Astrocyte (in vitro differentiated cells and primary cell): Measurements from ENCODE around the gene DAPP1. TPM values are rescaled to one million over a fixed set of nuclear protein-coding genes. Genes with fewer than 3 reads are reported as not detected.

Source experiments
- DNase-seq: peaks from one replicate; pipeline ENCODE4 v3.0.0-alpha.2; 2010; ENCODE audit warnings: low read depth
- FAIRE-seq: peaks from 2 replicates; lab custom pipeline; 2011; peaks lifted over from hg19 to GRCh38; lab: Jason Lieb, UNC
- H2AFZ ChIP-seq: 2 replicates; pipeline ENCODE4 v1.6.0; 2012; ENCODE audit warnings: low read depth, low read length, inconsistent platforms
- H3K27ac ChIP-seq: 2 replicates; pipeline ENCODE4 v1.5.1; 2011; ENCODE audit warnings: low read depth, low read length, inconsistent platforms
- H3K27me3 ChIP-seq: 2 replicates; pipeline ENCODE4 v1.6.0; 2011; ENCODE audit warnings: low read length, inconsistent platforms; ENCODE audit not compliant: insufficient read depth
- H3K36me3 ChIP-seq: 2 replicates; pipeline ENCODE4 v1.5.1; 2011; ENCODE audit warnings: low read length, inconsistent platforms; ENCODE audit not compliant: insufficient read depth
- H3K4me1 ChIP-seq: 2 replicates; pipeline ENCODE4 v1.5.1; 2011; ENCODE audit warnings: low read length, inconsistent platforms; ENCODE audit not compliant: insufficient read depth
- H3K4me2 ChIP-seq: 2 replicates; pipeline ENCODE4 v1.6.0; 2012; ENCODE audit warnings: low read length, inconsistent platforms
- H3K4me3 ChIP-seq: 2 replicates; pipeline ENCODE4 v1.5.1; 2011; ENCODE audit warnings: low read depth, mild to moderate bottlenecking, low read length, inconsistent platforms; ENCODE audit not compliant: insufficient read depth
- H3K79me2 ChIP-seq: 2 replicates; pipeline ENCODE4 v1.6.0; 2012; ENCODE audit warnings: mild to moderate bottlenecking, low read length, inconsistent platforms; ENCODE audit not compliant: insufficient read depth
- H3K9ac ChIP-seq: 2 replicates; pipeline ENCODE4 v1.6.0; 2012; ENCODE audit warnings: mild to moderate bottlenecking, low read length, inconsistent platforms
- H3K9me3 ChIP-seq: 2 replicates; pipeline ENCODE4 v1.5.1; 2012; ENCODE audit warnings: low read depth, mild to moderate bottlenecking, low read length, inconsistent platforms; ENCODE audit not compliant: insufficient read depth
- H4K20me1 ChIP-seq: 2 replicates; pipeline ENCODE4 v1.6.0; 2012; ENCODE audit warnings: low read length, inconsistent platforms; ENCODE audit not compliant: insufficient read depth
- H3K27ac Mint-ChIP-seq: one replicate; pipeline ENCODE4 v1.8.0; 2021; ENCODE audit warnings: mild to moderate bottlenecking, mixed read lengths; ENCODE audit not compliant: unreplicated experiment
- H3K27me3 Mint-ChIP-seq: one replicate; pipeline ENCODE4 v1.8.0; 2021; ENCODE audit warnings: low read depth, mixed read lengths; ENCODE audit not compliant: unreplicated experiment
- H3K36me3 Mint-ChIP-seq: one replicate; pipeline ENCODE4 v1.8.0; 2021; ENCODE audit warnings: low read depth, mixed read lengths; ENCODE audit not compliant: unreplicated experiment
- H3K4me1 Mint-ChIP-seq: one replicate; pipeline ENCODE4 v1.8.0; 2021; ENCODE audit warnings: low read depth, mixed read lengths; ENCODE audit not compliant: unreplicated experiment
- H3K4me3 Mint-ChIP-seq: one replicate; pipeline ENCODE4 v1.8.0; 2021; ENCODE audit warnings: mild to moderate bottlenecking, moderate library complexity, mixed read lengths; ENCODE audit not compliant: unreplicated experiment
- H3K9me3 Mint-ChIP-seq: one replicate; pipeline ENCODE4 v1.8.0; 2021; ENCODE audit warnings: mild to moderate bottlenecking, mixed read lengths; ENCODE audit not compliant: unreplicated experiment
- EZH2 ChIP-seq: IDR thresholded peaks from 2 replicates; pipeline ENCODE4 v1.6.1; 2012; ENCODE audit warnings: mild to moderate bottlenecking, low read length, inconsistent platforms; ENCODE audit not compliant: insufficient read depth
- total RNA-seq: library from RNA; stranded (reverse); gene quantifications from 2 replicates; pipeline ENCODE4 v1.2.1, GENCODE V29; 2021
- TF ChIP-seq, protein P1 (sequence below): IDR thresholded peaks from 2 replicates; pipeline ENCODE4 v1.5.1; 2011; ENCODE audit warnings: low read depth, mild to moderate bottlenecking, inconsistent platforms, low read length, moderate library complexity; ENCODE audit not compliant: insufficient read depth

Gene DAPP1
- total RNA-seq, 1 donor from 2014 or later: 0.59 TPM

DNA sequence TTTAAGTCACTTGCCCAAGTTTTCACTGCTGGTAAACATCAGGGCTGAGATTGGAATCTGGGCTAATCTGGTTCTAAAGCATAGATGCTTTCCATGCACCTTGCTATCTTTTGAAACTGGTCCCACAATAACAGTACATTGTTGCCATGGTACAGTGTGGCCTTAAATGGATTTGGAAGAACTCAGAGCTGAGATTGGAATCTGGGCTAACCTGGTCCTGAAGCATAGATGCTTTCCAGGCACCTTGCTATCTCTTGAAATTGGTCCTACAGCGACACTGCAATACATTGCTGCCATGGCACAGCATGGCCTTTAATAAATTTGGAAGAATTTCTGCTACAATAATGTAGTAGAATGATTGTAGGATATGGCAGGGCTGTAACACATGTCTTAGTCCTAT is 28.6 kb downstream of the DAPP1 start:
- Mint-ChIP-seq H3K9me3 (no peaks in the 10 kb centered on the region), H3K4me3 (no peak overlapping the region), H3K27ac (no peak overlapping the region), H3K27me3 (peaks cover 1% of the 10 kb centered on the region), H3K4me1 (peaks cover 7% of the 10 kb centered on the region), H3K36me3 (no peaks in the 10 kb centered on the region)
- no peaks in the 10 kb centered on the region for H4K20me1 ChIP-seq
- no peaks in the 10 kb centered on the region for H3K9me3 ChIP-seq
- no peaks in the 10 kb centered on the region for H3K27me3 ChIP-seq
- H3K36me3 ChIP-seq: no peaks in the 10 kb centered on the region
- H3K9ac ChIP-seq: no peak overlapping the region
- H3K27ac ChIP-seq: no peak overlapping the region
- H2AFZ ChIP-seq: no peak overlapping the region
- DNase-seq (no peak), FAIRE-seq (no peak)
- H3K79me2 ChIP-seq: no peaks in the 10 kb centered on the region
- no peaks in the 10 kb centered on the region for H3K4me1 ChIP-seq
- TF ChIP-seq, protein P1, sequence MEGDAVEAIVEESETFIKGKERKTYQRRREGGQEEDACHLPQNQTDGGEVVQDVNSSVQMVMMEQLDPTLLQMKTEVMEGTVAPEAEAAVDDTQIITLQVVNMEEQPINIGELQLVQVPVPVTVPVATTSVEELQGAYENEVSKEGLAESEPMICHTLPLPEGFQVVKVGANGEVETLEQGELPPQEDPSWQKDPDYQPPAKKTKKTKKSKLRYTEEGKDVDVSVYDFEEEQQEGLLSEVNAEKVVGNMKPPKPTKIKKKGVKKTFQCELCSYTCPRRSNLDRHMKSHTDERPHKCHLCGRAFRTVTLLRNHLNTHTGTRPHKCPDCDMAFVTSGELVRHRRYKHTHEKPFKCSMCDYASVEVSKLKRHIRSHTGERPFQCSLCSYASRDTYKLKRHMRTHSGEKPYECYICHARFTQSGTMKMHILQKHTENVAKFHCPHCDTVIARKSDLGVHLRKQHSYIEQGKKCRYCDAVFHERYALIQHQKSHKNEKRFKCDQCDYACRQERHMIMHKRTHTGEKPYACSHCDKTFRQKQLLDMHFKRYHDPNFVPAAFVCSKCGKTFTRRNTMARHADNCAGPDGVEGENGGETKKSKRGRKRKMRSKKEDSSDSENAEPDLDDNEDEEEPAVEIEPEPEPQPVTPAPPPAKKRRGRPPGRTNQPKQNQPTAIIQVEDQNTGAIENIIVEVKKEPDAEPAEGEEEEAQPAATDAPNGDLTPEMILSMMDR: no peak
- TF ChIP-seq EZH2: no peak
- no peak overlapping the region for H3K4me2 ChIP-seq
- no peak overlapping the region for H3K4me3 ChIP-seq

DNA sequence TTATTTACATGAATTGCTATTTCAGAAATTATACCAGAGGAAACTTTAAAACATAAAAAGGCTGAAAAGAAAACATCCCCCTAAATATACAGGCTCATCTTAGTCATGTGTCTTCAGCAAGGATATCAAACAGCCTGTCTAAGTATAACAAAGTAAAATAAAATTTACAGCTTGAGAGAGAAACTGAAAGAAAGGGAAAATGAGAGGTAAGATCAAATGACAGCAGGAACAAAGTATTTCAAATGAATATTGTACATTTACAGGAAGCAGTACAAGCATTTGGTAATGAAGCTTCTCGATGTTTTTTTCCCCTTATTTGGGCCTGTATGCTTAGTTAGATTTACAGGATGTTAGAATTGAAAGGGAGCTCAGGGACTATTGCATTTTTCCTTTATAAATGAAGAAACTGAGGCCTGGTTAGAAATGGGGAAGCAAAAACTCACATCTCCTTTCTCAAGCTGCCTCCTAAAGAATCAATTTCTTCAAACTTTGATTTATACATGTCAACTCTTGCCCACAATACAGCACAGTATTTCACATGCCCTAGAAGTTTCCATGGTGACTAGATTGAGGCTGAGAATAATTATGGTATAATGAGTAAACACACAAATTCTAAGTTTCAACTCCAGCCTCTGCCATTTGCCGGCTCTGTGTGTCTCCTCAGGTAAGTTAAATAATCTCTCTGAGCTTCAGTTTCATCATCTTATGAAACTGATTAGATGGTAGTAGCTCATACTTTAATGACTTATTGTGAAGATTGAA is 29.3 kb downstream of the DAPP1 start:
- no peaks in the 10 kb centered on the region for H4K20me1 ChIP-seq
- FAIRE-seq: no peak
- H3K27ac ChIP-seq: no peak overlapping the region
- H3K4me3 ChIP-seq: no peak overlapping the region
- no peak overlapping the region for H2AFZ ChIP-seq
- H3K4me3 Mint-ChIP-seq: no peak overlapping the region
- H3K9me3 ChIP-seq: no peaks in the 10 kb centered on the region
- H3K79me2 ChIP-seq: no peaks in the 10 kb centered on the region
- H3K36me3 ChIP-seq: no peaks in the 10 kb centered on the region
- TF ChIP-seq, protein P1: no peak
- TF ChIP-seq EZH2: no peak
- no peak overlapping the region for H3K9ac ChIP-seq
- H3K36me3 Mint-ChIP-seq: no peaks in the 10 kb centered on the region
- H3K9me3 Mint-ChIP-seq: no peaks in the 10 kb centered on the region
- H3K27ac Mint-ChIP-seq: no peak overlapping the region
- no peaks in the 10 kb centered on the region for H3K4me1 ChIP-seq
- H3K27me3 Mint-ChIP-seq: peaks cover 1% of the 10 kb centered on the region
- peaks cover 7% of the 10 kb centered on the region for H3K4me1 Mint-ChIP-seq
- DNase-seq: no peak
- no peak overlapping the region for H3K4me2 ChIP-seq
- H3K27me3 ChIP-seq: no peaks in the 10 kb centered on the region

DNA sequence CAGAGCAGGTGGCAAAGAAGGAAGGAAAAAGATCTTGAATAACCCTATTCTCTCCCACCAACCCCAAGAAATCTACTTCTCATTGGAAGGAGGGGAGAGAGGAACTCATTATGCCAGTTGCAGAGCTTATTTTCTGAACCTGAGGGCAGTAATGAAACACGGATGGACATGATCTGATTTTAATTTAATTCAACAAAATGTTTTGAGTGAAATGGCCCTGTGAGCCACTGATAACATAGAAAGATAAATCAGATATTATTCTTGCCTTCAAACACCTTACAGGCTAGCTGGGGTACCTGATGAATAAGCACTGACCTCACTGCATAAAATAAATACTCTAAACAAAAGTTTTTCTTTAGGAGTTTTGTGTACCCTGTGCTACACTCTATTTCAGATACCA is 30.3 kb downstream of the DAPP1 start:
- H3K27ac Mint-ChIP-seq: no peak overlapping the region
- H3K4me1 Mint-ChIP-seq: peaks cover 4% of the 10 kb centered on the region
- H3K9me3 Mint-ChIP-seq: no peaks in the 10 kb centered on the region
- H3K4me3 Mint-ChIP-seq: no peak overlapping the region
- H3K36me3 ChIP-seq: no peaks in the 10 kb centered on the region
- H3K79me2 ChIP-seq: no peaks in the 10 kb centered on the region
- H3K36me3 Mint-ChIP-seq: no peaks in the 10 kb centered on the region
- H3K4me1 ChIP-seq: no peaks in the 10 kb centered on the region
- H3K4me3 ChIP-seq: no peak overlapping the region
- FAIRE-seq: no peak
- TF ChIP-seq, protein P1: no peak
- TF ChIP-seq EZH2: no peak
- no peak overlapping the region for H3K27ac ChIP-seq
- H2AFZ ChIP-seq: no peak overlapping the region
- peaks cover 1% of the 10 kb centered on the region for H3K27me3 Mint-ChIP-seq
- H3K9me3 ChIP-seq: no peaks in the 10 kb centered on the region
- no peak overlapping the region for H3K9ac ChIP-seq
- no peaks in the 10 kb centered on the region for H3K27me3 ChIP-seq
- no peak overlapping the region for H3K4me2 ChIP-seq
- DNase-seq: no peak
- no peaks in the 10 kb centered on the region for H4K20me1 ChIP-seq
